Uterus (tissue), 4 donors: ENCODE data around the gene S100A10. TPM values are rescaled to one million over a fixed set of nuclear protein-coding genes. Genes with fewer than 3 reads are reported as not detected.

Source experiments
- DNase-seq, 2 donors: peaks; one replicate each; pipeline ENCODE4 v3.0.0-alpha.2; 2019 to 2020
- H3K27ac ChIP-seq, 2 donors: fragments of 200-600 bp; sonication (generic); 1 replicate in 1 of 2; 2 replicates in 1 of 2; pipeline ENCODE4 v1.5.1; 2016 to 2018
- H3K27me3 ChIP-seq, 2 donors: fragments of 200-600 bp; sonication (generic); one replicate each; pipeline ENCODE4 v1.5.1; 2018 to 2019; ENCODE audit warnings: control low read depth in 1 of 2
- H3K36me3 ChIP-seq, 2 donors: fragments of 200-600 bp; sonication (generic); one replicate each; pipeline ENCODE4 v1.5.1; 2019; ENCODE audit warnings: control low read depth in 1 of 2
- H3K4me1 ChIP-seq, 2 donors: fragments of 200-600 bp; sonication (generic); one replicate each; pipeline ENCODE4 v1.5.1; 2018 to 2019; ENCODE audit warnings: control low read depth in 1 of 2
- H3K4me3 ChIP-seq, 2 donors: fragments of 200-600 bp; sonication (generic); 1 replicate in 1 of 2; 2 replicates in 1 of 2; pipeline ENCODE4 v1.5.1; 2018 to 2019; ENCODE audit warnings: mild to moderate bottlenecking in 1 of 2
- H3K9me3 ChIP-seq, 2 donors: fragments of 200-600 bp; sonication (generic); one replicate each; pipeline ENCODE4 v1.5.1; 2019; ENCODE audit warnings: control low read depth in 1 of 2
- CTCF ChIP-seq, 4 experiments: fragments of 200-600 bp in 2 of 4; fragments of 450-650 bp in 2 of 4; sonication (generic) in 2 of 4; IDR thresholded peaks; one replicate each; pipeline ENCODE4 v1.5.1; 2016 to 2019; ENCODE audit warnings: antibody characterized with exemption in 4 of 4, mild to moderate bottlenecking in 2 of 4, moderate library complexity in 1 of 4
- POLR2A ChIP-seq, 2 donors: fragments of 450-650 bp; IDR thresholded peaks; one replicate each; pipeline ENCODE4 v1.6.1; 2016; ENCODE audit warnings: antibody characterized with exemption in 2 of 2, mild to moderate bottlenecking in 1 of 2, moderate library complexity in 1 of 2
- intact Hi-C: fragments of 100-400 bp; cut with DNase I; formaldehyde crosslinking; loops from one replicate; pipeline ENCODE4 v1.15.1; 2023; ENCODE audit warnings: low total_unique reads
- total RNA-seq, 4 donors: library from RNA; depleted of rRNA in 3 of 4; stranded (reverse); fragments of >200 nt in 3 of 4; gene quantifications; one replicate each; pipeline versions ENCODE4 v1.1.0 to v1.2.4, GENCODE V29; 2014 to 2023
- donor health status: DM: yes; HTN: yes; CAD: no.

The S100A10 gene
- total RNA-seq, 4 donors from 2014 or later, result 21.8 to 189 (median 34.6) TPM

- H3K4me3 ChIP-seq, result no peak overlapping the region
- no peak for DNase-seq
- TF ChIP-seq POLR2A (IDR thresholded peaks at IDR 0.05) (no peak), CTCF (IDR thresholded peaks at IDR 0.05) (no peak)
- H3K36me3 ChIP-seq, result no peaks in the 10 kb centered on the region
- H3K27me3 ChIP-seq, result no peaks in the 10 kb centered on the region
- intact Hi-C loops, result no loop called here
- no peak overlapping the region for H3K27ac ChIP-seq
- H3K9me3 ChIP-seq, result no peaks in the 10 kb centered on the region
- H3K4me1 ChIP-seq, result no peaks in the 10 kb centered on the region
Measured at GRCh38 chr1:152002960-152003359, 9.3 kb upstream of the S100A10 start.

GRCh38 chr1:152001631-152002584, 8.2 kb upstream of the S100A10 start:
- TF ChIP-seq POLR2A (IDR thresholded peaks at IDR 0.05), result no peak
- TF ChIP-seq CTCF (IDR thresholded peaks at IDR 0.05), result peak; percentile 83 to 88 (median 84)
- DNase-seq, result peak; percentile 84 to 87
- Histone ChIP-seq H3K4me1 (no peaks in the 10 kb centered on the region), H3K27ac (no peak overlapping the region), H3K27me3 (no peaks in the 10 kb centered on the region), H3K9me3 (no peaks in the 10 kb centered on the region), H3K36me3 (no peaks in the 10 kb centered on the region), H3K4me3 (no peak overlapping the region)
- intact Hi-C loops, result no loop called here

GRCh38 chr1:152000964-152001630, 7.4 kb upstream of the S100A10 start:
- no peak overlapping the region for H3K27ac ChIP-seq
- no peaks in the 10 kb centered on the region for H3K9me3 ChIP-seq
- intact Hi-C loops, result no loop called here
- H3K27me3 ChIP-seq, result no peaks in the 10 kb centered on the region
- H3K4me1 ChIP-seq, result no peaks in the 10 kb centered on the region
- TF ChIP-seq POLR2A (IDR thresholded peaks at IDR 0.05) (no peak), CTCF (IDR thresholded peaks at IDR 0.05) (no peak)
- no peak overlapping the region for H3K4me3 ChIP-seq
- H3K36me3 ChIP-seq, result no peaks in the 10 kb centered on the region
- no peak for DNase-seq

- intact Hi-C loops, result loop anchor here (5.0 kb wide), 1 partner anchor 61 kb away; no protein-coding TSS in a partner anchor
- Histone ChIP-seq H3K4me1 (no peaks in the 10 kb centered on the region), H3K27ac (no peak overlapping the region), H3K27me3 (no peaks in the 10 kb centered on the region), H3K9me3 (no peaks in the 10 kb centered on the region), H3K4me3 (no peak overlapping the region), H3K36me3 (no peaks in the 10 kb centered on the region)
- TF ChIP-seq POLR2A (IDR thresholded peaks at IDR 0.05), result no peak
- TF ChIP-seq CTCF (IDR thresholded peaks at IDR 0.05), result no peak
- DNase-seq, result no peak
Measured at GRCh38 chr1:151998611-151999362, 5.1 kb upstream of the S100A10 start.
